HG03095 (cell line): ENCODE data around the gene APEX2.
"Not testable (repeated sequence)": the region's sequence is repeated elsewhere in the genome, so short reads cannot be mapped to it uniquely, and the experiment has no call there.

Experiments used
- ATAC-seq: cut with Tn5 transposase; IDR thresholded peaks from one replicate; pipeline ENCODE4 v1.9.1; 2021; ENCODE audit warnings: moderate library complexity; ENCODE audit not compliant: unreplicated experiment

APEX2 gene

DNA sequence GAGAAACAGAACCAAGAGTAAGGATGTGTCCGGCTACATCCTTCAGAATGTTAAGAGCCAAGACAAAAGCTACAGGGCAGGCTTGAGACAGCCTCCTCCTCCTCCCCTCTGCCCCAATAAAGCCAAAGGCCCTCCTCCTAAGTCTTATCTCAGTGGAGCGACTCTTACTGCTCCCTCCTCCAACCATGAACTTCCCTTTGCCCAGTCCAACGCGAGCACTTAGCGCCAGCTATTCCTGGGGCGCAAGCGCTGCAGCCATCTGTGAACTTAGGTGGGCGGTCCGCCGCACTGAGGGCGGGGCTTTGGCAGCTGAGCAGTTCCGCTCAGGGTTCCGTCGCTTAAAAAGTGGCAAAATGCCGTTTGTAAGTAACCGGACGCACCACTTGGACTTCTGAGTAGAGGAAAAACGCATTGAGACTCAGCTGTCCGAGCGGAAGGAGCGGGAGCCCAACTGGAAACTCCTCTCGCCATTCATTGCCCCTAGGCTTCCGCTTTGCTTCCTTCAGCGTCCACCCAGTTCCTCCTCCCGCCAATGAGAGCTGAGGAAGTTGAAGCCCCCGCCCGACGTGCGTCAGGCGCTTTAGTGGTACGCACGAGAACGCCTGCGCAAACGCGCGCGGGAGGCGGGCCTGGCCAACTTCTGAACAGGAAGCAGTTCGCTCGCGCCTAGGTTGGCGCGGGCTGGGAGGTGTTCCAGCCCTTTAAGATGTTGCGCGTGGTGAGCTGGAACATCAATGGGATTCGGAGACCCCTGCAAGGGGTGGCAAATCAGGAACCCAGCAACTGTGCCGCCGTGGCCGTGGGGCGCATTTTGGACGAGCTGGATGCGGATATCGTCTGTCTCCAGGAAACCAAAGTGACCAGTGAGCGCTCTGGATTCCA, at the start of gene APEX2:
Gene APEX2 (plus strand): TSS at position 647 of the 882 bp plus-strand sequence. CDS start 60 bp downstream, at position 707.
- ATAC-seq: peak; percentile 96

GRCh38 chrX:54950730-54951375, 49.3 kb upstream of the APEX2 start:
- ATAC-seq: no peak

GRCh38 chrX:54961750-54962149, 38.4 kb upstream of the APEX2 start:
- no peak for ATAC-seq

GRCh38 chrX:54964766-54965497, 35.2 kb upstream of the APEX2 start:
- no peak for ATAC-seq

- no peak for ATAC-seq
Observed at GRCh38 chrX:54977387-54977786, 22.8 kb upstream of the APEX2 start.

GRCh38 chrX:54978448-54978847, 21.7 kb upstream of the APEX2 start:
- no peak for ATAC-seq

GRCh38 chrX:54979432-54979831, 20.7 kb upstream of the APEX2 start:
- ATAC-seq: no peak

GRCh38 chrX:54980334-54980733, 19.8 kb upstream of the APEX2 start:
- no peak for ATAC-seq

DNA sequence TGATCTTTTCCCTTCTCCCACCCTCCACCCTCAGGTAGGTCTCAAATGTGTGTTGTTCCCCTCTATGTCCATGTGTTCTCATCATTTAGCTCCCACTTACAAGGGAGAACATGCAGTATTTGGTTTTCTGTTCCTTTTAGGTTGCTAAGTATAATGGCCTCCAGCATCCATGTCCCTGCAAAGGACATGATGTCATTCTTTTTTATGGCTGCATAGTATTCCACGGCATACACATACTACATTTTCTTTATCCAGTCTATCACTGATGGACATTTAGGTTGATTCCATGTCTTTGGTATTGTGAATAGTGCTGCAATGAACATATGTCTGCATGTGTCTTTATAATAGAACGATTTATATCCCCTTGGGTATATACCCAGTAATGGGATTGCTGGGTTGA, 16.9 kb upstream of the APEX2 start:
- not testable (repeated sequence) for ATAC-seq

DNA sequence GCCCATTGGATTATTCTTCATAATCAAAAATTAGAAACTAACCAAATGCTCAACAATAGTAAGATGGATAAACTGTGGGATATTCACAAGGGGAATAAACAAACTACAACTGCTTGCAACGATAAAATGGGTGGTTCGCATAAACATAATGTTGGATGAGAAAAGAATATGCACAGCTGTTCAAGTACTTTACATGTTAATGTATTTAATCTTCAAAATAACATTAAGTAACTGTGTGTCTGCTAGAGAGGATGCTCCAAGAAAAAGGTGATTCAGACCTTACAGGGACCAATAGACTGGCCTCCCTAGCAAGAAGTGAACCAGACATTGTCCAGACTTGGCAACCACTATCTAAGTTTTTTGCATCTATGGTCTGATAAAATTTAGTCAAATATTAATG, 8.5 kb upstream of the APEX2 start:
- ATAC-seq: no peak

DNA sequence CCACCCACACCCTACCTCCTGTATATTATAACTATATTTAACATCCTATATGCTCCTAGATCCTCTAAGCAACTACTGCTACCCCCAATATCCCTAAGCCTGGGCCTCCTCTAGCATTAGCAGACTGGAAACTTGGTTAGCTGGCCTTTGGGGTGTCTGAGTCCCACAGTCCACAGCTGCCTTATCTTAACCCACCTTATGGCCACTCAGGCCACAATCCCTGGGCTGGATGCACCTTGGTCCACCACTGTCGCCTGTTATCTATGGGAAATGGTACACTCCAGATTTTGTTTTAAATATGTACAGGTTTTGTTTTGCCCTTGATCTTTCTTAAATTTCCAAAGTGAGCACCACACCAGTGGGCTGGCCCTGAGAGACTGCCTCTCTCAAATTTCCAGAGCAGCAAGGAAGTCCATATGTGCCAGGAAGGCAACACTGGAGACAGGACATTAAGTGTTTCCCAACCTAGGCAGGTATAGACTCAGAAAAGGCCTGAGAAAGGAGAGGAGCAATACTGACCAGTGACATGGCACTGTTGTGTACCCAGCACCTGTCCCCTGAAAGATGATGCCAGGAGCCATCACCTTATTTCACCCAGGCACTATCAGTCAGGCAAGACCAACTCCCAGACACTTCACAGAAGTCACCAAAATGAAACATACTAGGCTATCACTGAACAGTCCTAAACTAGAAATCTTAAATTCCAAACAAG, 7.1 kb upstream of the APEX2 start:
- no peak for ATAC-seq

GRCh38 chrX:54994099-54994498, 6.1 kb upstream of the APEX2 start, which contains the start of gene PFKFB1:
TSS of gene PFKFB1 (minus strand) at chrX:54994188. CDS start at chrX:54994007, 181 bp downstream.
- ATAC-seq: no peak

GRCh38 chrX:54994668-54995351, 5.4 kb upstream of the APEX2 start:
- no peak for ATAC-seq

DNA sequence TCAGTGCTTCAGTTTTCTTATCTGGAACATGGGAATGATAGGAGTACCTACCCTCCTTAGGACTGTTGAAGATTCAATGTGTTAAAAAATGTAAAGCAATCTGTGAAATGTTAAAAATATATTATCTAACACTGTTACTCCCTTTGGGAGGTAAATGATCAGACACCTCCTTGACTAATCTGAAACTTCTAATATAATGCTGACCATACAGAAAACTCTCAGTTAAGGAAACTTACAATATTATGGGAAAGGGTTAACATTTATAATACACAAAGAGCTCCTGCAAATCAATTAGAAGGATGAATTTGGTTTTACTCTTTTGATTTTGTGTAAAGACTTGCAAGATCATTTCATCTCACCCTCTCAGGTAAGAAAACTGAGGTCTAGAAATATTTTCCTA, 4.5 kb upstream of the APEX2 start:
- ATAC-seq: no peak

DNA sequence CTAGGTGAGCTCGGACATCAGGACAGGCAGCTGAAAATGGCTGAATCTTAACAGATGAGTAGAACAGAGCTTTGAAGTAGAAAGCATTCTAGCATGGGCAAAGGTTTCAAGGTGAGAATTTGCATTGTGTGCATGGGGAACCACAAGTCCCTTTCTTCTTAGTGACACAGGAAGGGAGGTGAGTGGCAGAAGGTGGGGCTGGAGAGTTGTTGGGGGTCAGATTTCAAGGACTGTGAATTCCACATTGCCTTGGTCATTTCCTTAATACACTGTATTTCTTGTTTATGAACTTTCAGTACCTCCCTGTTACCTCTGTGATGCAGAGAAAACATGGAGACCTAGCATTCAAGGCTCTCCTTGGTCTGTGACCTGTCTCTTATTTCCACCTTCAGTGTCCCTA, 4.1 kb downstream of the APEX2 start:
- no peak for ATAC-seq

DNA sequence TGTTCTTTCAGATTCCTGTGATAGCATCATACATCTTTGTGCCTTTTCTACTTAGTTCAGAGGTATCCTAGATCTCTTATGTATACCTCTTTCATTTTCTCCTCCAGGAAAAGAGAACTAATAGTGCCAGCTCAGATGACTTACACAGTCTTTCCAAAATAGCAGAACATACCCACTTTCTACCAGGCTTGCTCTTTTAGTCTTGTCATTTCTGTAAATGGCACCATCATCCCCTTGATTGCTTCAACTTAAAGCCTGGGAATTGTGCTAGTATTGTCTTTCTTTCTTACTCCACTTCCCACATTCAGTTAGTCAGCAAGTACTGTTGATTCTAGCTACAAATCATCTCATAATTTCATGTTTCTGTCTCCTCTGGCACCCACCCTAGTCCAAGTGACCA, 5.1 kb downstream of the APEX2 start:
- ATAC-seq: no peak

GRCh38 chrX:55006827-55007621, 6.9 kb downstream of the APEX2 start:
- no peak for ATAC-seq

- ATAC-seq: no peak
Observed at GRCh38 chrX:55007656-55008055, 7.5 kb downstream of the APEX2 start.

DNA sequence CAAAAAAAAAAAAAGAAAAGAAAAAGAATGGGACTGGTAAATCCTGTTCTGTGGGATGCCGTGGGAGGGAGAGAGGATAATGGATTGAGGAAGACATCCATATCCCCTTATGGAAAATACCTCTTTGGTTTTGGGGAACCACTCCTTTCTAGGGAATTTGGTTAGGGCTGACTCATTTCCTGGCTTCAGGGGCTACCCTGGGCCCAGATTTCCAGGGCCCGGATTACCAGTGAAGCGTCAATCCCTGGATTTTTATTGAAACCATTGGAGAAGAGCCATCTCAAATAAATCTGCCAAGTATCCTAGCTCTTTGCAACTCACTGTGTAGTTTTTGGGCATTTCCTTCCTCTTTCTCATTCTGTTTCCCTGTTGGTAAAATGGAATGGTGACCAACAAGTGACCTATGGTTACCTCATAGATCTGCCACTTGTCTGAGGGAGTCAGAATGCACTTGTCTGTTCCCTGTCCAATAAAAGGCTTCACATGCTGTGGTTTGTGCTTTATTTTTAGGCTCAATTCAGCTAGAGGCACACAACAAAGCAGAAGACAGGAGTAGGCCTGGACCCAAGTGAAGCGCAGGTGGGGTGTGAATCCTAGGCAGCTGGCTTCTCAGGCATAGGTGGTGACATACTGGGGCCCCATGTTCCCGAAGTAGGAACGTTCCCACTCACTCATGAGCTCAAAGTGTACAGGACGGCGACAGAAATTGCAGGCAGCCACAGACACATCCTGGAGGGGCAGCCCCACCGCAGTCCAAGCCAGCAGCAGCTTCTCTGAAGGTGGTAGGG, 8.6 kb downstream of the APEX2 start:
- ATAC-seq: no peak
